Upper lobe of left lung (tissue), 4 donors: ENCODE data around the gene FCMR.

Source experiments
- CTCF ChIP-seq, 6 experiments: fragments of 450-650 bp in 4 of 6; fragments of 200-600 bp in 2 of 6; sonication (generic) in 2 of 6; IDR thresholded peaks; one replicate each; pipeline ENCODE4 v1.5.1; 2016 to 2019; ENCODE audit warnings: antibody characterized with exemption in 6 of 6
- POLR2A ChIP-seq, 4 donors: fragments of 450-650 bp; IDR thresholded peaks; one replicate each; pipeline ENCODE4 v1.5.1; 2016 to 2017; ENCODE audit warnings: antibody characterized with exemption in 4 of 4, mild to moderate bottlenecking in 2 of 4

- TF ChIP-seq CTCF (IDR thresholded peaks at IDR 0.05) (no peak), POLR2A (IDR thresholded peaks at IDR 0.05) (no peak)
These were observed 24.6 kb downstream of the FCMR start, which contains the start of gene IL24 for GRCh38 chr1:206897175-206897574.
